Measurements from ENCODE around the gene RHBDF1.
A peak's percentile ranks its signal among the peaks of the same experiment; 100 is the strongest.
"Not testable (repeated sequence)": the region's sequence is repeated elsewhere in the genome, so short reads cannot be mapped to it uniquely, and the experiment has no call there.

RHBDF1 gene

DNA sequence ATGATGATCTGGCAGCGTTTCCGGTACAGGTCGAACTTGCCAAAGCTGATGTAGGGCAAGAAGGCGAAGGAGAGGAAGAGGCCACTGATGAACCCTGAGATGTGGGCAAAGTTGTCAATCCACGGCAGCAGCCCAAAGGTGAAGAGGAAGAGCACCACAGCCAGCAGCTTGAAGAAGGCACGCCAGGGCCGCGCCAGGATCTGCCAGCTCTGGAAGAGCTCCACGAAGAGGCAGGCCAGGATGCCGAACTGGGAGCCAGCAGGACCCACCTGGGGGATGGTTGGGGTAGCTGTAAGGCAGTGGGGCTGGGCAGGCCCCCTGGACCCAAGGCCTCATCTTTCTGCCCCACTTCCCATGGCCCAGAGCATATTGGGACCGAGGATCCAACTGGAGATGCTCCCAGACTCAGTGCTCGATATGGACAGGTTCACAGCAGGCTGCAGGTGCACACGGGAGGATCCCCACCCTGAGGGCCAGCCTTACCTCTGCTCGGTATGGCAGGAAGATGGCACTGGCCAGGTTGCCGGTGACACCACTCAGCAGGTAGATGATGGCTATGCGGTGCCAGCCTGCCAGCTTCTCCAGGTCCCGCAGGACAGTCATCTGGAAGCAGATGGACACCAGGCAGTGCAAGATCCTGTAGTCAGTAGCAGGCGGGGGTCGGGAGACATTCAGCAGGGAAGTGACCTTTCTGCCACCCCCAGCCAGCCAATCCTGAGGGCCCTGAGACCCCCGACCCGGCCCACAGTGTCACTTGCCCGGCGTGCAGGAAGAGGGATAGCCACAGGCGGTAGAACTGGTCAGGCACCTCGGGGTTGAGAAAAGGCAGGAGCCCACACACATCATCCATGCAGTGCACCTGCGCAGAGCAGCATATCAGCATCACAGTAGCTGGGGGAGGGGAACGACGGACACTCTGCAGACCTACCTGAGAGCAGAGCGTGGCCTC lies 13.7 kb downstream of the RHBDF1 start:
- DNase-seq, result no peak

GRCh38 chr16:57711-58110 lies 14.7 kb downstream of the RHBDF1 start:
- no peak for DNase-seq

GRCh38 chr16:56231-56927 lies 16.1 kb downstream of the RHBDF1 start:
- no peak for DNase-seq

GRCh38 chr16:55571-56136 lies 16.8 kb downstream of the RHBDF1 start:
- DNase-seq, result no peak

- DNase-seq, result no peak
Observed at GRCh38 chr16:54237-54581, 18.2 kb downstream of the RHBDF1 start.

DNA sequence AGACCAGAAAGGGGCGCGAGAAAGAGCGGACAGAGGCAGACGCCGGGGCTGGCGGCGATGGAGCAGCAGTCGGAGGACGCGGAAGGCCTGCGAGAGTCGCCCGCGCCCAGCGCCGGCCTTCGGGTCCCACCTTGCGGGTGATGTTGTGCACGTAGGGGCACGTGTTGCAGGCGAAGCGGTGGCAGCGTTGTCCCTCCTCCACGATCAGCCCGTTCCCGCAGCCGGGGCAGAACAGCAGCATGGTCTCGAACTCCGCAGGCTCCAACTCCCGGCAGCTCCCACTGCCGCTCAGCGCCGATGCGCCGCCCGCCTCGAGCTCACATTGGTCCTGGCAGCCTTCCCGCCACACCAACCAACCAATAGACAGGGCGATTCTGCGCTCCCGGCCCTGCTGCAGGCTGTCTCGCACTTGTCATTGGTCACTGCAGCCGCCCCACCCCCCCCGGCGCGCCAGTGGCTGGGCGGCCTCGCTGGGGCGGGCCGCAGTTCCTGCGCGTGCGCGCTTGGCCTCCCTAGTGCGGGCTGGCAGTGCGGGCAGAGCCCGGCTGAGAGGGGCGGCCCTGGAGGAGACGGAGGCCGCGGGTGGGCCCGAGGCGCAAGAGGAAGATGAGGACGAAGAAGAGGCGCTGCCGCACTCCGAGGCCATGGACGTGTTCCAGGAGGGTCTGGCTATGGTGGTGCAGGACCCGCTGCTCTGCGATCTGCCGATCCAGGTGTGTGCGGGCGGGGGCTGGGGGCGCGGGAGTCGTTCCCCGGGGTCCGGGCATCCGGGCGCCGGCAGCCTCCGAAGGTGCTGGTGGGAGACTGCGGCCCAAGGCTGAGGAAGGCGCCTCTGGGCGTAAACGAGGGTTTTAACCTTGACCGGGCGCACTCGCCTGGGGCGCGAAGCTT lies 18.8 kb downstream of the RHBDF1 start, which contains the start of the genes POLR3K and SNRNP25:
Gene POLR3K, minus strand, starts transcription at position 263 of the 891 bp plus-strand sequence. Its CDS starts 22 bp downstream, at position 241.
Gene SNRNP25, plus strand, starts transcription at position 483 of the 891 bp plus-strand sequence. Its CDS starts 189 bp downstream, at position 672.
- peak; percentile 98 to 99 (median 98) for DNase-seq

GRCh38 chr16:50769-51591 lies 21.5 kb downstream of the RHBDF1 start:
- peak in 1 of 3 experiments; percentile 6 for DNase-seq

- DNase-seq, result no peak
Observed at GRCh38 chr16:47234-47633, 25.2 kb downstream of the RHBDF1 start.

GRCh38 chr16:46510-46909 lies 25.9 kb downstream of the RHBDF1 start:
- not testable (repeated sequence) for DNase-seq

- DNase-seq, result peak in 1 of 3 experiments; percentile 59
Observed at GRCh38 chr16:45454-45853, 27.0 kb downstream of the RHBDF1 start.

DNA sequence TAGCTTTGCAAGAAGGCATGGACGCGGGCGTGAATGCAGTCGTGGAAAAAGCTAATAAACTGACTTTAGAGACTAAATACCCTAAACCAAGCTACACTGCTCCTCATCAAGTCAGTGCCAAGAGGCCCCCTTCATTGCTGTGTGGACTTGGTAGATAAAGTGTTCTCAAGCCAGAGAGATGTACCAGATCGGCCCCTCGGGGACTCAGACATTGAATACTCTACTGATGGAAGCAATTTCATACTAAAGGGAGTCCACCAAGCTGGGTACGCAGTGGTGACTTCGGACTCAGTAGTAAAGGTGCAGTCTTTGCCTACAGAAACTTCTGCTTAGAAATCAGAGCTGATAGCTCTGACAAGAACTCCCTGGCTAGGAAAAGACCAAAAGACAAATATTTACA lies 27.8 kb downstream of the RHBDF1 start:
- DNase-seq, result no peak

GRCh38 chr16:43294-43693 lies 29.1 kb downstream of the RHBDF1 start:
- DNase-seq, result no peak

- no peak for DNase-seq
Observed at GRCh38 chr16:42691-43090, 29.7 kb downstream of the RHBDF1 start.

DNA sequence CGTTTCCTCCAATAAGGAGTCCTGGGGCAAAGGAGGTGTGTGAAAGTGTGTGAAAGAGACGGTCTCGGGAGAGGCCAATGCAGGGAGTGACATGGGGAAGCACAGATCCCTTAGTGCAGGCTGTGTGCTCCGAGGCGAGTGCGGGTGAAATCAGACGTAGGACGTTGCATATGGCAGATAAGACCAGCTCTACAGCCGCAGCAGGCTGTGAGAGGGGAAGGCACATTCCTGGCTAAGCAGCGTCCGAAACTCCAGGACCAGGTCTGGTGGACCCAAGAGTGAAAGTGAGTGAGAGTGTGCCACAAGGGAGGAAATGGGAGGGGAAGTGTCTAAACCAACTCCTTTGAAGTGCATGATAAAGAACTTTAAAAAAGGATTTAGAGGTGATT lies 30.4 kb downstream of the RHBDF1 start:
- no peak for DNase-seq

GRCh38 chr16:41439-42068 lies 30.9 kb downstream of the RHBDF1 start:
- no peak for DNase-seq

DNA sequence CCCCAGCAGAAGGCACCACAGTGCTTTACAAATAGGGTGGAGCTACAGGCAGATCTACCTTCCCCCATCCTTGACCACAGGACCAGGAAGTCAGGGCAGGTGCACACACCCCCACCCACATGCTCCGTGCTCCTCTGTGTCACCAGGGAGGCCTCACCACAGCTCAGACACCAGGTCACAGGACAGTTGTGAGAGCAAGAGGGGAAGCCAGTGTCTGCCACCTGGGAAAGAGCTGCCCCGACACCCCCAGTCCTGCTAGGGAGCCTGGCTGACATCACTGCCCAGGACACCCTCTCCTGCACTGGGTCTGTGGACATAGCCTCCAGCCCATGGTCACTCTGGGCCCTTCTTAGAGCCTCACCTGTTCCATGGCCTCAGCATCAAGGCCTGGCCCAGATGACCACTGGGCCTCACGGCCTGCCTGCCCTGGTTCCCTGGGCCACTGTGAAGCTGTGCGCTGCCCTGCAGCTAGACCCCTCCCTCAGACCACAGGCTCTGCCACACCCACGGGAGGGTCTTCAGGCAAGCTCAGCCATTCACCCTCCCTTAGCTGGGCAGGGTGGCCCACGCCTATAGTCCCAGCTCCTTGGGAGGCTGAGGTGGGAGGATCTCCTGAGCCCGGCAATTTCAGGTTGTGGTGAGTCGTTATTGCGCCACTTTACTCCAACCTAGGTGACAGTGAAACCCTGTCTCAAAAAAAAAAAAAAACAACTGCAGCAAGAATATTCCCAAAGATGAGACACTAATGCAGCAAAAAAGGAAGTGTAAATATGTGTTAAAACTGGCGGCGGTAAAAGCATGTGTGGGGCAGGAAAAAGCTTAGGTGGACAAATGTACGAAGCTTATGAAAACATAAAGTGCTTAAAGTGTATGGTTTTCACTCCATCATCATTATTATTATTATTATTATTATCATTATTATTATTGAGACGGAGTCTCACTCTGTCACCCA lies 33.2 kb downstream of the RHBDF1 start:
- peak in 2 of 3 experiments; percentile 22 to 39 for DNase-seq

DNA sequence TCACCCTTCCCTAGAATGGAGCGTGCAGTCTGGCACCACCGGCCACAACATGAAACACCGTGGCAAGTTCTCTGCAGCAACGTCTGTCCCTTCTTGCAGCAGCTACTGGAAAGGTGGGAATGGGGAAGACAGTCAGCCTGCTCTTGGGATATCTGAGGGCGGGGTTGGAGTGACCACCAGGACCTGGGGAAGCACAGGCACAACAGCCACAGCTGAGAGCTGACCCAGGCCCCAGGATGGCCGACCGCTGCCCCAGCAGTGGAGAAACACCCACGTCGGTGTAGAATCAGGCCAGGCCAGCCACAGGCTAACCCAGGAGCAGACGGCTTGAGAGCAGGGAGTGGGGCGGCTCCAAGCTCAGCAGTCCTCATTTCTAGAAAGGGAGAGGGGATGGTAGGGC lies 34.2 kb downstream of the RHBDF1 start:
- not testable (repeated sequence) for DNase-seq

GRCh38 chr16:37511-37910 lies 34.9 kb downstream of the RHBDF1 start:
- DNase-seq, result no peak

DNA sequence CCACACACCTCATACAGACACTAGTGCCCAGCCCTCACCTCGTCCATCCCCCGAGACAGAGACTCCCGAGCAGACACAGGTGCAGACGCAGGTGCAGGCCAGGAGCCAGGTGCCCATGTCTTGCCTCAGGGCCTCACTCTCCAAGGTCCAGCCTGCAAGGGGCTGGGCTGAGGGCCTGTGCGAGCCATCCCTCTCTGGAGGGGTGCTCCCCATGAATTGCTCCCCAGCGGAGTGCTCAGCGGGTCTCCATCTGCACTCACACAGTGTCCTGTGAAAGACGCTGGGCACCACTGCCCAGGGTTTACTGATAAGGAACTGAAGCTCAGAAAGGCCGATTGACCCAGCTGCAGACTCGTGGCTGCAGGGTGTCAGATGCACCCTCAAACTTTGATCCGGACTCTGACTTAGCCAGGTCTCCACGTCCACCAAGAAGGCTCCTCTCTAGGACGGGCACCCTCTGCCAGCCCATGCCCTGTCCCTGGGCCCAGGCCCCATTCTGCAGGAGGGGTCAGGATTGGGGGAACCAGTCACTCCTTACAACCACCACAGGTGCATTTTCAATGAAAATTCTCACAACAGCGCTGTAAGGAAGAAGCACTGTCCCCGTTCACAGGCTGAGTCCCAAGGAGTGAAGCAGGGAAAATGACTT lies 36.0 kb downstream of the RHBDF1 start:
- peak in 1 of 3 experiments; percentile 19 for DNase-seq
